DOHH2 (cell line): ENCODE measurements around the gene ANLN.

Source experiments
- CTCF ChIP-seq: fragments of 200-600 bp; sonication (generic); IDR thresholded peaks from one replicate; pipeline ENCODE4 v1.5.1; 2014; ENCODE audit warnings: antibody characterized with exemption, mild to moderate bottlenecking, low read depth, low read length; ENCODE audit not compliant: poor library complexity, severe bottlenecking
- EZH2phosphoT487 ChIP-seq: fragments of 200-600 bp; sonication (generic); IDR thresholded peaks from 2 replicates; pipeline ENCODE4 v1.6.1; 2017; ENCODE audit warnings: borderline replicate concordance, mild to moderate bottlenecking, antibody characterized with exemption, low read length, moderate library complexity, mixed read lengths

GRCh38 chr7:36484265-36484664 lies 94.6 kb downstream of the ANLN start:
- TF ChIP-seq CTCF, result no peak
- no peak for TF ChIP-seq EZH2phosphoT487
